Type B pancreatic cell (in vitro differentiated cells): ENCODE results near the gene STAU1. TPM values are rescaled to one million over a fixed set of nuclear protein-coding genes. Genes with fewer than 3 reads are reported as not detected.
A peak's percentile ranks its signal among the peaks of the same experiment; 100 is the strongest.
"Not testable (repeated sequence)": the region's sequence is repeated elsewhere in the genome, so short reads cannot be mapped to it uniquely, and the experiment has no call there.

Source experiments
- DNase-seq: peaks from one replicate; pipeline ENCODE4 v3.0.0; 2021; ENCODE audit warnings: mixed read lengths; ENCODE audit not compliant: unreplicated experiment; ENCODE audit errors: extremely low spot score
- H3K27ac Mint-ChIP-seq: 2 replicates; pipeline ENCODE4 v1.8.0; 2021; ENCODE audit warnings: mild to moderate bottlenecking, mixed read lengths
- H3K27me3 Mint-ChIP-seq: 2 replicates; pipeline ENCODE4 v1.8.0; 2021; ENCODE audit warnings: mixed read lengths
- H3K36me3 Mint-ChIP-seq: 2 replicates; pipeline ENCODE4 v1.8.0; 2021; ENCODE audit warnings: mixed read lengths
- H3K4me1 Mint-ChIP-seq: one replicate; pipeline ENCODE4 v1.8.0; 2021; ENCODE audit warnings: mixed read lengths; ENCODE audit not compliant: unreplicated experiment
- H3K4me3 Mint-ChIP-seq: 2 replicates; pipeline ENCODE4 v1.8.0; 2021; ENCODE audit warnings: mild to moderate bottlenecking, mixed read lengths
- H3K9me3 Mint-ChIP-seq: 2 replicates; pipeline ENCODE4 v1.8.0; 2021; ENCODE audit warnings: mixed read lengths
- CTCF ChIP-seq: fragments of 200-600 bp; sonication (generic); conservative IDR thresholded peaks from 2 replicates; pipeline ENCODE4 v1.5.0; 2021; ENCODE audit warnings: antibody characterized with exemption, mild to moderate bottlenecking
- total RNA-seq: library from RNA; stranded (reverse); gene quantifications from 2 replicates; pipeline ENCODE4 v1.2.1, GENCODE V29; 2021; ENCODE audit warnings: low replicate concordance

Gene STAU1
- total RNA-seq, 1 donor from 2014 or later, result 79.8 TPM

- no peak for DNase-seq
- no peak for TF ChIP-seq CTCF
- Mint-ChIP-seq H3K27ac (peak overlapping the region; percentile 40), H3K27me3 (no peaks in the 10 kb centered on the region), H3K36me3 (peaks cover 48% of the 10 kb centered on the region), H3K4me3 (no peak overlapping the region), H3K9me3 (no peaks in the 10 kb centered on the region), H3K4me1 (no peaks in the 10 kb centered on the region)
Measured at GRCh38 chr20:49100972-49101371, 87.2 kb downstream of the STAU1 start.

GRCh38 chr20:49100292-49100691, 87.8 kb downstream of the STAU1 start:
- peaks cover 42% of the 10 kb centered on the region for H3K36me3 Mint-ChIP-seq
- not testable (repeated sequence) for DNase-seq, H3K27me3 Mint-ChIP-seq, H3K4me1 Mint-ChIP-seq, H3K27ac Mint-ChIP-seq, H3K9me3 Mint-ChIP-seq, H3K4me3 Mint-ChIP-seq

DNA sequence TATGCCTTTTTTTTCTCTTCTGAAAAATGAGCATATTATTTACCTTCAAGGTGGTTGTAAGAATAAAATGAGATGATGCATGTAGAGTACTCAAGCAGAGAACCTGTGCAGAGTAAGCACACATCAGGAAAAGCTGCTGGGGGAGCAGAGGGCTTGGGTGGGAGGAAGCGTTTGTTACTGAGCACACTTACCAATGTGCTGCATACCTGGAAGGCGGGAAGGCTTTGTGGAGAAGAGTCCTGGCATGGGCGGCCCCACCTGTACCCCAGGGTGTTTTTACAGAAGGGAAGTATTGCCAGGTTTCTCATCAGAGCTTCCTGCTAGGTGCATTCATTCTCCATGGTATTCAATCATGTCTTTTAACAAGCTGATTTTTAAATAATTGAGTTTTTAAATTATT, 89.1 kb downstream of the STAU1 start:
- H3K4me3 Mint-ChIP-seq, result no peak overlapping the region
- no peak for TF ChIP-seq CTCF
- no peak overlapping the region for H3K27ac Mint-ChIP-seq
- H3K4me1 Mint-ChIP-seq, result no peaks in the 10 kb centered on the region
- no peaks in the 10 kb centered on the region for H3K27me3 Mint-ChIP-seq
- peaks cover 52% of the 10 kb centered on the region for H3K36me3 Mint-ChIP-seq
- no peak for DNase-seq
- no peaks in the 10 kb centered on the region for H3K9me3 Mint-ChIP-seq

DNA sequence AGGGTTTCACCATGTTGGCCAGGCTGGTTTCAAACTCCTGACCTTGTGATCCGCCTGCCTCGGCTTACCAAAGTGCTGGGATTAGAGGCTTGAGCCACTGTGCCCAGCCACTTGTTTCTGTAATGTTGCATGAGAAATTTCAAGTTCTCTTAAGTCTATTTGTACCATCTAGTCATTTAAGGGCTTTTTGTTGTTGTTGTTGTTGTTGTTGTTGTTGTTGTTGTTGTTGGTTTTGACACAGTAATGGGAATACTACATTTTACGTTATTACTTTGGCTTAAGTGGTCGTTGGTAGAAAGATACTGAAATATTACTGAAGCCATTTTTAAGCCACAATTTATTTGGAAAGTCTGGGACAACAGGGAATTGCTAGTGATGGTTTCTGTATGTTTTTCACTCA, 90.0 kb downstream of the STAU1 start:
- Mint-ChIP-seq H3K4me3 (no peak overlapping the region), H3K36me3 (peaks cover 49% of the 10 kb centered on the region), H3K4me1 (no peaks in the 10 kb centered on the region), H3K9me3 (no peaks in the 10 kb centered on the region), H3K27me3 (no peaks in the 10 kb centered on the region), H3K27ac (no peak overlapping the region)
- TF ChIP-seq CTCF, result no peak
- DNase-seq, result no peak

GRCh38 chr20:49097159-49097558, 91.0 kb downstream of the STAU1 start:
- no peak overlapping the region for H3K4me3 Mint-ChIP-seq
- no peaks in the 10 kb centered on the region for H3K4me1 Mint-ChIP-seq
- H3K27me3 Mint-ChIP-seq, result no peaks in the 10 kb centered on the region
- no peaks in the 10 kb centered on the region for H3K9me3 Mint-ChIP-seq
- no peak overlapping the region for H3K27ac Mint-ChIP-seq
- peaks cover 44% of the 10 kb centered on the region for H3K36me3 Mint-ChIP-seq
- TF ChIP-seq CTCF, result no peak
- no peak for DNase-seq

- H3K4me1 Mint-ChIP-seq, result no peaks in the 10 kb centered on the region
- H3K4me3 Mint-ChIP-seq, result no peak overlapping the region
- no peak overlapping the region for H3K27ac Mint-ChIP-seq
- no peaks in the 10 kb centered on the region for H3K27me3 Mint-ChIP-seq
- DNase-seq, result no peak
- peaks cover 36% of the 10 kb centered on the region for H3K36me3 Mint-ChIP-seq
- TF ChIP-seq CTCF, result no peak
- no peaks in the 10 kb centered on the region for H3K9me3 Mint-ChIP-seq
Measured at GRCh38 chr20:49096203-49096730, 91.9 kb downstream of the STAU1 start.
